GM18499 (cell line): Measurements from ENCODE around the gene TTC27.
"Not testable (repeated sequence)": the region's sequence is repeated elsewhere in the genome, so short reads cannot be mapped to it uniquely, and the experiment has no call there.

Source experiments
- ATAC-seq: cut with Tn5 transposase; IDR thresholded peaks from one replicate; pipeline ENCODE4 v1.9.1; 2021; ENCODE audit warnings: moderate number of reproducible peaks; ENCODE audit not compliant: insufficient read depth, unreplicated experiment

Gene TTC27

GRCh38 chr2:32750880-32751279 is 123.0 kb downstream of the TTC27 start:
- no peak for ATAC-seq

DNA sequence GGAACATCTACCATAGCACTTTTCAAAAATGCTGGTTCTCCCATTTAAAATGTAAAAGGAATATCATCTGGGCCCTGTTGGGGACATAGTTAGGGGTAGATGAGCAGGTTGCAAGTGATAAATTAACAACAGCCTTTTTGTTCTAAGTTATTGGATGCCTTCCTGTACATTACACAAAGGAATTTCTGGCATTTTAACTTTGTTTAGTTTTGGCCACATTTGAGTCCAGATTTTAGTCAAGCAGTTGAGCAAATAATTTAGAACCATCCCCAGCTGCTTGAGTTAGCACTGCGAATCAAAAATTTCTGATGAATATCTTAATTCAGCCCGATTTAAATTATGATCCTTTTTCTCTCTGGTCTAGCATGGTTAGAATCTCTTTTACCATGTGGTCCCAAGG is 124.4 kb downstream of the TTC27 start:
- ATAC-seq: no peak

DNA sequence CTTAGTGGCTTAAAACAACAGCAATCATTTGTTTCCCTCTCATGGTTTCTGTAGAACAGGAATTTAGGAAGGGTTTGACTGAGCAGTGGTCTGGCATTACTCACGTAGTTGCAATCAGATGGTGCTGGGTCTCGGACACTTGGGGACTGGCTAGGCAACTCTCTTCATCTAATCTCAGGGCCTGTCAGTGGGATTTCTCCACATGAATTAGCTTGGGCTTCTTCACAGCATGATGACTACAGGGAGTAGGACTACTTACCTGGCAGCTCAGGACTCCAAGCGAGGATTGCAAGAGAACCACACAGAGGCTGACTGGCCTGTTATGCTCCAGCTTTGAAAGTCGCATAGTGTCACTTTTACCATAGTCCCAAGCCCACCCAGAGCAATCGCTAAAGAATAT is 125.1 kb downstream of the TTC27 start:
- no peak for ATAC-seq

DNA sequence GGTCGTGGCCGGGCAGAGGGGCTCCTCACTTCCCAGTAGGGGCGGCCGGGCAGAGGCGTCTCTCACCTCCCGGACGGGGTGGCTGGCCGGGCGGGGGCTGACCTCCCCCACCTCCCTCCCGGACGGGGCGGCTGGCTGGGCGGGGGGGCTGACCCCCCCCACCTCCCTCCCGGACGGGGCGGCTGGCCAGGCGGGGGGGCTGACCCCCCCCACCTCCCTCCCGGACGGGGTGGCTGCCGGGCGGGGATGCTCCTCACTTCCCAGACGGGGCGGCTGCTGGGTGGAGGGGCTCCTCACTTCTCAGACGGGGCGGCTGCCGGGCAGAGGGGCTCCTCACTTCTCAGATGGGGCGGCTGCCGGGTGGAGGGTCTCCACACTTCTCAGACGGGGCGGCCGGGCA is 126.8 kb downstream of the TTC27 start:
- ATAC-seq: not testable (repeated sequence)

DNA sequence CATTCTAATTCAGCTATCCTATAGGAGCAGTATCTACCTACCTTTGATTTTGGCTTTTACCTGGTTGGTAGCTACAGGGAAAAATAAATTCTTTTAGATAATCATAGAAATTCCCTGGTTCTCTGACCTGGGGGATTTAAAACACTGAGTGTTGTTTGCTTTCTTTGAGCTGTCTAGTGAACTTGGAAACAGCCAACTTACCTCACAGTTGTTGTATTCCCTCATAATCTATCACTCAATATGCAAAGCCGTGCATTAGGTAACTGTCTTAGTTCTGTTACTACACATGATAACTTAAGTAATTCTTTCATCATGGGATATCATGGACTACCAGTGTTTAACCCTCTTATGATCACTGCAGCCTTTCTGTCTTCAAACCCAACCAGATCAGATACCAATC is 127.8 kb downstream of the TTC27 start:
- ATAC-seq: no peak

- ATAC-seq: no peak
These were observed 128.4 kb downstream of the TTC27 start for GRCh38 chr2:32756074-32756727.

- ATAC-seq: no peak
These were observed 130.4 kb downstream of the TTC27 start for GRCh38 chr2:32758232-32758631.

- ATAC-seq: no peak
These were observed 132.8 kb downstream of the TTC27 start for GRCh38 chr2:32760628-32761027.

DNA sequence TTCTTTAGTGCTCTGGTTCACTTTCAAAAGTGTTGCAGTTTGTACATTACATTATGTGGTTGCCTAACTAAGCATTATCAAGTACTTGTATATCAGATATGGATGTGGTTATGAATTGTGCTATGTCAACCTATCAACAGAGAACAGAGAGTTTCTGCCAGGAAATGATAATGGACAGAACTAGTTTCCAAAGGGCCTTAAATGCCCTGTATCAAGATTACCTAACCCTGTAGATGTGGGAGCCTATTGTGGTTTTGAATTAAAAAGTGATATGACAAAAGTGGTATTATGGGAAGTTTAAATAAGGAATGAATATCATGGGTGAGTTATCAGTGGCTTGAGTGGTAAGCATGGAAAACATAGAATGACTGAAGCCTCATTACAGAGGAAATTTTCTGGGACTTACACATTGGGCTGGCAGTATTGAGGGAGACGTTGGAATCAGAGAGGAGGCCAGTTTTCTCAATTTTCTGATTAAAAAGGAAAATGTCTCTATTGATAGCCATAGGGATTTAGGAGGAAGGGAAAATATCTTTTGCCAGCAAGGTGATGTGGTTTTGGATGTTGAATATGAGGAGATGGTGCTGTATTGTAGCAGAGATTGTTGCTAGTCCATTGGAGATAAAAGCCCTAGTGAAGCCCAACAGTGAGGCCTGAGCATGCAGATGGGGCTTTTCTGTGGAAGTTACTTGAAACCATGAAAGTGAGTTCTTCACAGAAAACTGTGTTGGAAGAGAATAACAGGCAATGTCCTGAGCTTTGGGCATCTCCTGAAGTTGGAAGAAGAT is 140.7 kb downstream of the TTC27 start:
- no peak for ATAC-seq

GRCh38 chr2:32770360-32770759 is 142.5 kb downstream of the TTC27 start:
- ATAC-seq: no peak

GRCh38 chr2:32772638-32773447 is 145.0 kb downstream of the TTC27 start:
- no peak for ATAC-seq

GRCh38 chr2:32773448-32773808 is 145.6 kb downstream of the TTC27 start:
- ATAC-seq: no peak

DNA sequence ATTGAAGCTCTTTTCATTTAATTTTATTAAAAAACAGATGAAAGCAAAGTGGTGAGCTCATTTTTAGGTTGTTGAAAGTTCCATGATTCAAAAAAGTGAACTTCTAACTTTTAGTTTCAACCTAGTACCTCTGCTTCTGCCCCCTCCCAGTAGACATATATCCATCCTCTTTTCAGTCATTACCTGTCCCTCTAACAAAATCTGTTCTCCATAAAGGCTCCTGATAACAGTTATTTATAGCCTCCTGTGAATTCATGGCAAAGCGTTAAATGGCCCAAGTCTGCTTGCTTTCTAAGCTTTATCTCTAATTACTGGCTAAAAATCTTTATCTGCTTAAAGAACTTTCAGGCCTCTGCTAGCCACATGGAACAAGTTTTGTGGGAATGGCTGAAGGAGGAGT is 148.1 kb downstream of the TTC27 start:
- ATAC-seq: no peak

DNA sequence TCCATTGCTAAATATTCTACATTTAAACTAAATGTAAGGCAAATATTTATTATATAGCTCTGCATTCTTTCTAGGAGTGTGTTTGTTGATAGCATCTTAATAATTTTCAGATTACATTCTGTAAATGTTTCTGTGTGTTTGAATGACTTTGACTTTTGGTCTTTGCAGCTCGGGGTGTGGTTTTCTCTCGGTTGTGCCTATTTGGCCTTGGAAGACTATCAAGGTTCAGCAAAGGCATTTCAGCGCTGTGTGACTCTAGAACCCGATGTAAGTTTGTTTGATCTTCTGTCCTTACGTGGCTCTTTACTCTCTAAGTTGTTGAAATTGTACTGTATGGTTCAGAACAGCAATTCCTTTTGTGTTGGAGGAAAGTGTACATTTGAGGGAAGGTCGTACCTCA is 149.9 kb downstream of the TTC27 start:
- ATAC-seq: no peak

DNA sequence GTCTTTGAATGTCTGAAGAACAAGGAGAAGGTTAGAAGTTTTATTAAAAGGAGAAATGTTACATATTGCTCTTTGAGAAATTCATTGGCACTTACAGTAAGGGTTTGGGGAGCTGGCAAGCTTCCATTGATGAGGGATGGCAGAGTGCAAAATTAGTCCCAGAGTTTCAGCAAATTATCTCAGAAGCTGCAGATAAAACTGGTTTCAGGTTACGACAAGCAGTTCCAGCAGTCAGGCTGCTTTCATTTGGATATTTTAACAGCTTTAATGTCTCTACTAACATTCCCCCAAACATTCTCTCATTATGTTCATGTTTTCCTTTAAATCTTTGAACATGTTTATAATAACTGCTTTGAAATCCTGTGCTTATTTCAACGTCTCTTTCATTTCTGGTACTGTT is 153.1 kb downstream of the TTC27 start:
- no peak for ATAC-seq

- ATAC-seq: no peak
These were observed 155.6 kb downstream of the TTC27 start for GRCh38 chr2:32783469-32783868.

GRCh38 chr2:32783933-32784332 is 156.1 kb downstream of the TTC27 start:
- no peak for ATAC-seq

- no peak for ATAC-seq
These were observed 159.4 kb downstream of the TTC27 start for GRCh38 chr2:32787207-32787606.

DNA sequence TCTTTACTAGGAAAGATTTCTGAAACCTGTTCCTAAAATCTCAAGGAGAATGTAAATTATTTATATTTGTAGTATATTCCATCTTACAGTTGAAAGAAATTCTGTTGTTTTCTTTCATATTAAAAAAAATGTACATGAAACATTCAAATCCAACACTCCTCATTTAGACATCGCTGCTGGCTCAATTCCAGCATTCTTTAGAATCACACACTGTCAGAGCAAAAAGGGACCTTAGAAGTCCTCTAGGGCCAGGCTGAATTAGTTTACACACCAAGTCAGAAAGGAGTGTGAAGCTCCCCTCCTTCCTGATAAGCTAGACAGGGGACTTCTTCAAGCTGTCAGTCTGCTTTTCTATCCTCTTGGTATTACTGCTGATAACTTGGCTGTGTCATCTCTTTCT is 160.3 kb downstream of the TTC27 start:
- ATAC-seq: no peak

DNA sequence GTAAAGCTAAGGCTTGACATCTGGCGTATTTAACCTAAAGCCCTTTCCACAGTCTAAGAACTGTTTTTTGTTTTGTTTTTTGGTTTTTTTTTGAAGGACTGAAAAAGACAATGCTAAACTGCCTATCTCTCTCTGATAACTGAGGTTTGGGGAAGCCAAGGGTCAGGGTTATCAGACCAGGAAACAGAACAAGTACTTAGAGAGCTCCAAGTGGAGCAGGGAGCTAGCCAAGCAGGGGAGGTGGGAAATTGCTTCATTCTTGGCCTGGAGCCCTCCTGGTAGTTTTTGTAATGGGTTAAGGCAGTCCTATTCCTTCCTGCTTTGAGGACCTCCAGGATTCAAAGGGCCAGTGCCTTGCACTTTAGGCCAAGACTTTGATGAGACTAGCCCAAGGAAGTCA is 164.6 kb downstream of the TTC27 start:
- ATAC-seq: no peak

- no peak for ATAC-seq
These were observed 171.0 kb downstream of the TTC27 start for GRCh38 chr2:32798829-32799228.
